HG03095 (cell line): ENCODE measurements around the gene RALGAPA1.
"Not testable (repeated sequence)": the region's sequence is repeated elsewhere in the genome, so short reads cannot be mapped to it uniquely, and the experiment has no call there.

Experiments used
- ATAC-seq: cut with Tn5 transposase; IDR thresholded peaks from one replicate; pipeline ENCODE4 v1.9.1; 2021; ENCODE audit warnings: moderate library complexity; ENCODE audit not compliant: unreplicated experiment

RALGAPA1 gene

DNA sequence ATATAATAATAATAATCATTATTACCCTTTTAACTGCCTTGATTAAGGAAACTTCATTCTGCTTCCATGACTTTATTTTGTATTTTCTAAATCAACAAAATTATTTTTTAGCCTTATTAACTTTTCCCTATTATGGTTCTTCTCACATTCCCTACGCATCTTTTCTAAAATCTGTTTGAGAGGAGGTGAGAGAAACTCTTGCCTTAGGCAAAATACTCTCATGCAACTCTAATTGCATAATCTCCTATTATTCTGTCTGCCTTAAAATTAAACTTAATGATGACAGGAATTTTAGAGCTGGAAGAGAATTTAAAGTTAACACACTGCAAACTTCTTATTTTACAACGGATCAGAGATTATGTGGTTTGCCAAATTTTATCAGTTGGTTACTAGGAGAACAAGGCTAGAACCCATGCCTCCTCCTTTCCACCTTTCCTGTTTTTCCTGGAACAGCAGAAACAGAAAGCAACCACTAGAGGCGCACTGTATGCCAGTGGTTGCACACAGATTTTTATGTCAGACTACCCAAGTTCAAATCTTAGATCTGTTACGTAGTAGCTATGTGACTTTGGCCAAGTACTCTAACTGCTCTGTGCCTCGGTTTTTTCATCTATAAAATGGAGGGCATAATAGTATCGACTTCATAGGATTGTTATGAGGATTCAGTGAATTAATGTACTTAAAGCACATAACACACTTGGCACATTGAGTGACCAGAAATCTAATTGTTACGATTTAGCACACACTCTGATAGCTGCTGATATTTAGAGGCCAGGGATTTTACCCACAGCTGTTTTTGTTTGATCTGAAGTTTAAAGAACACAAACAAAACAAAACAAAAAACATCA, 12.7 kb upstream of the RALGAPA1 start:
- no peak for ATAC-seq

DNA sequence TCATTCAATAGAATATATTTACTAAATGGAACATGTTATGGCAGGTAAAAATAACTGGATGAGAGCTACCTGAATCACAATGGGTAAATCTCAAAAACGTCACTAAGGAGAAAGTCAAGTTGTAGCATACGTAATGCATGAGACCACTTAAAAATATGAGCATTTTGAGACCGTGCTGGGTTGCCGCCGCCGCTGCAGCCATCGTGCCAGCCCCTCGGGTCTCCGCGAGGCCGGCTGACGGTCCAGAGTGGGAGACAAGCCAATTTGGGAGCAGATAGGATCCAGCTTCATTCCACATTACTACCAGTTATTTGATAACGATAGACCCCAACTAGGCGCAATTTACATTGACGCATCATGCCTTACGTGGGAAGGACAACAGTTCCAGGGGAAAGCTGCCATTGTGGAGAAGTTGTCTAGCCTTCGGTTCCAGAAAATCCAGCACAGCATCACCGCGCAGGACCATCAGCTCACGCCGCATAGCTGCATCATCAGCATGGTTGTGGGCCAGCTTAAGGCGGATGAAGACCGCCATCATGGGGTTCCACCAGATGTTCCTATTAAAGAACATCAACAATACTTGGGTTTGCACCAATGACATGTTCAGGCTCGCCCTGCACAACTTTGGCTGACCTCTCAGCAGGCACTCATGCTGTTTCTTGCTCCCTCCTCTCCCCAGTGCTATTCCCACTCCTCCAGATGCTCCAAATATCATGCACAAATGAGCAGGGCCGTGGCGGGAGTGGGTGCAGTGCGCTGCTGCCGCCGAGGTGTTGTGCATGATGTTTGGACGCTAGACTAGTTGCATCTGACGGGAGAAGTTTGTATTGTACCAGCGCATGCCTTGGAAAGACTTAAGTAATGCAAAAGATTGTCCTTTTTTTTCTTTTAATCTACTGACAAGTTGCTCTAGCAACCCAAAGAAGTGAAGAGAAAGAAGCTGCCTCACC, 10.8 kb upstream of the RALGAPA1 start:
- ATAC-seq = no peak

DNA sequence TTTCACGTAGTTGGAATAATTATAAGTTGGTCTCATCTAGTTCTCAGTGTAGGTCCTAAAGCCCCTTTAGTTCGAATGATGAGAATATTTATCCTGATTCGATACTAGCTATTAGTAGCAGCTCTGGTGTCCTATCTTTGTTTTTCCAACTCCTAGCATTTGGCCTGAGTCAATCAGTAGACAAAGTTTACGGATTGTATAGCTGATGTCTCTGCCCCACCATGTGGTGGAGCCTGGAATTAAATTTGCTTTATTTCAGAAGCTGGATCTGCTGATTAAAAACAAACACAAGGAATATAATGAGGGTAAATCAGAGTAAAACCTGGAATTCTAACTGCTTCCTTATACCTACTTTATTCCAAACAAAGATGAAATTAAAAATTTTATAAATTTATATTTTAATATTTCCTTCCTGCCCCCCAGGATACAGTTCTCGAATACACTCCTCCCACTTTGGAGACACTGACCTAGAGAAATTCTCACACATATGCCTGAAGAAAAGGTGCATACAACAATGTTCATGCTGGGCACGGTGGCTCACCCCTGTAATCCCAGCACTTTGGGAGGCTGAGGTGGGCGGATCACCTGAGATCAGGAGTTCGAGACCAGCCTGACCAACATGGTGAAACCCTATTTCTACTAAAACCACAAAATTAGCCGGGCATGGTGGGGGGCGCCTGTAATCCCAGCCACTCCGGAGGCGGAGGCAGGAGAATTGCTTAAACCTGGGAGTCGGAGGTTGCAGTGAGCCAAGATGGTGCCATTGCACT, 9.4 kb upstream of the RALGAPA1 start:
- no peak for ATAC-seq

DNA sequence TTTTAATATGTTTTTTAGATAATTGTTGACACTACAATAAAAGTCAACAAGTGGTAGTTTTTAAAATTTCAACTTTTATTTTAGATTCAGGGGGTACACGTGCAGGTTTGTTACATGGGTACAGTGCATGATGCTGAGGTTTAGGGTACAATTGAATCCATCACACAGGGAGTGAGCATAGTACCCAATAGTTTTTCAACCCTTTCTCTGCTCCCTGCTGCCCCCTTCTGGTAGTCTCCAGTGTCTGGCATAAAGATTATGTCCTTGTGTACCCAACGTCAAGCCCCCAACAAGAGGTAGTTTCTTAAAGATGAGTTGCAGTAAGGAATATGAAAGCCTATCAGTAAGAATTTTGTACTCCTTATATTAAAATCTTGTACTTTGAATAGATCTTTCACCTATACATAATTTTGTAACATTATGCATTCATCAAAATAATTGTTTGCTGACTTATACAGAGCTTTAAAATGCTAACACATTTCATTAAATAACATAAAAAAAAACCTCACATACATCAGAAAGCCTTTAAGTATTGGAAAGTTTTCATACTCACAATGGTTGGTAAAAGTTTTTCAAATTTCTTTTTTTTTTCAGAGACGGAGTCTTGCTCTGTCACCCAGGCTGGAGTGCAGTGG, 5.4 kb upstream of the RALGAPA1 start:
- ATAC-seq = peak; percentile 54

DNA sequence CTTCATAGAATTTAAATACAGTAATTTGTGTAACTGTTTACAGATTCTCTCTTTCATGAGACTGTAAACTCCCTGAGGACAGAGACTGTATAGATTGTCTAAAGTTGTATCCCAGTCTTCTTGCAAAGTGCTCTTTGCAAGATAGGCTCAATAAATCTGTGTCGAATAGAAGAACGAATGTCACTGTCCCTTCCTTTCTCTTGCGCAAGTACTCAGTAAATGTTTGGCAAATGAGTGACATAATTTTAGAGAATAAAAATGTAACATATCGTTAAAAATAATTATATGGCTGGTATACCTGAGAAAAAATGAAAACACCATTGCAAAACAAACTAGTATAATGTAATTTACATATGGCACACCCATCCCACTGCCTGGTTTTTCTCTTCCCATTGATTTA, 1.9 kb upstream of the RALGAPA1 start:
- ATAC-seq = no peak

DNA sequence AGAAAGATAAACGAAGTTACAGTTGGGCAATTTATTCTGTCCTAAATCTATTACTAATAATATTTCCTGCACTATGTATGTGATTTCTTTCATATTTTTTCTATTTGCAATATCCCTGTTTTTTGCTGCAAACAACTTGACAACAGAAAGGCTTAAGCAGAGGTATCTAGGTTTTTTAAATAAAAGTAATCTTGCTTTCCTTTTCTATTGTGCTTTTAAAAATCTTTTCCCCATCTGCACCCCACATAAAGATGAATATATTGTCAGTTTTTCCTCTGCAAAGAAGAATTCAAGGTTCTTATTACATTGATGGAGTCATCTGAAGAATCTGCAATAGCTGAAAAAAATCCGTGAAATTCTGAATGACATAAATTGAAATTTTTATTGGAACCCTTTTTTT, 502 bp upstream of the RALGAPA1 start:
- ATAC-seq = no peak

DNA sequence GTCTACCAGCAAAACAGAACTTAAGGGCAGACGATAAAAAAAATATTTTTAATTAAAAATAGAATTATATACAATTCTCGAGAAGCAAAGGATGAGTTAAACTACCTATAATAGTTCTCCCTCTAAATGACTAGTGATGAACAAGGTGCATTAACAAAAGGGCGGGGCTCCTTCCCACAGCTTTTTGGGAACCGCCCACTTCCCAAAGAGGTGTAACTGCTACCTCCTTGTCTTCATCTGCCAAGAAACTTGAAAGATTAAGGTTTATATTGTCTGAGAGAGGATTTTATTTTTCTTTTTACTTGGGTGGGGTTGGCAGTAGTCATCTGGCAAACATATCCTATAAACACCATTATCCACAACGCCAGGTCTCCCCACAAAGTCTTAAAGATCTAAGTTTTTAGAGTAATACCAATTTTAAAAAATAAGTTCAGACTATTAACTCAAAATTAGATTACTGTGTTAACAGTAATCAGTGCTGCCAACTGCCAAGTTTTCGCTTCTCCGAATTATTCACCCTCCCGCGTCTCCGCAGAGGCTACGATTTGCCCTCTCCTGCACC, 938 bp downstream of the RALGAPA1 start:
- ATAC-seq = no peak

DNA sequence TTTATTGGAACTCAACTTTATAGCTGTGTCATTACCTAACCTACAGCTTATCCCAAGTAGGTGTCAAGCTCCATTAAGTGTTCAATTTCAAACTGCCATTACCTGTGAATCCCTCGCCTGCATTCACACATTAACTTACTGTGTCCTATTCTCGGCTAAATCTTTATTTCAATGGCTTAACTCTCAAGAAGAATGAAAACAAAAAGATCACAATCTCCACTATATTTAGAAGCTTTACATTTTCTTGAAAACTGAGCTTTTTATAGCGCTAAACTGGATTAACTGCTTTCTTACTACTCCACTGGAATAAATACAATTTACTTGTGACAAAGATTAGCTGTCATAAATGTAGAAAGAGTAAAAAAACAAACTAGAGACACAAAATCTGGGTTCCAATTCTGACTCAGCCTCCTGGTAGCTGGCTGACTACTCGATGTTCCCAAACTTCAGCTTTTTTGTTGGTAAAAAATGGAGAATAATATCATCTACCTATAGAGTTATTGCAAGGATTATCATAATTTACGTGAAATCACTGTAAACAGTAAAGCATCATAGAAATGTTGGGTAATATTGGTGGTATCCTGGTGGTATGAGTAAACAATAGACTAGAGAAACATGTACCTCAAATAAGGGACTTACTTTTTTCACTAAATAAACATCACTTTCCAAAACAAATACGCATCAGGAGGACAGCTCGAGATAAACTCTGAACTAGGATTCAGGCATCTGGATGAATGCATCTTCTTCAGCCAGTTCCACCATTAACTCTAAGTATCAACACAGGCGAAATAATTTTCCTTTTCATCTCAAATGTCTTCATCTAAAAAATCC, 1.7 kb downstream of the RALGAPA1 start:
- no peak for ATAC-seq

DNA sequence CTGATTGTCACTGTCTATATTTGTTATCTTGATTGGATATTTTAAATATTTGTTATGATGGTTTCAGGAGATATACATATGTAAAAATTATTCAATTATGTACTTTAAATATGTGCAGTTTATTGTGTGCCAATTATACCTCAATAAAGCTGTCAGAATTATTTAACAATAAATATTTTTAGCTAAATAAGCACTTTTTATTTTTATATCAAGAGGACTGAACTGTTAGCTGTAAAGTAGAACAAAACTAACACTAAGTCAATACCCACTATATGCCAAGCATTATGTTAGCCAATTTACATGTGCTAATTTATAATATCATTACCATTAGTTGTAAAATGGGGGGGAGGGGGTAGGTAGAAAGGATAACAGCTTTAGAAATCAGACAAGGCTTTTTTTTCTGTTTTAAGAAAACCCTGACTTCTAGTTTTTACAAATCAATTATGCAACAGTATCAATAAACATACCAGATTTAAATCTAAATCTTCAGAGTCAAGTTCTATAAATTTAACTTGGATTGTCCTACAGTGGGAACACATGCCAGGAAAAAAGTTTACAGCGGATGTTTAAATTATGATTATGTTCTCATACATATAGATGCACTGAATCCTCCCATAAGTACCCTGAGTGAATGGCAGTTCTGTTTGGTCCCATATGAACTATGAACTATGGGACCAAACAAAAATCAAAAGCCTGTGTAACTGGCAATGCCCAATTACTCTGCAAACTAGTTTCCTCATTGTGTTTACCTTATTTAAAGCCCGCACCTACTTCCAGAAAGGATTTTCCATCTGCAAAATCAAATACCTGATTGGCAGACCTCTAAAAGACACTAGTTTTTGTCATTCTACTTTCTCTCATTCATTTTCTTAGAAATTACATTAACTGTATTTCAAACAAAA, 2.8 kb downstream of the RALGAPA1 start:
- no peak for ATAC-seq

DNA sequence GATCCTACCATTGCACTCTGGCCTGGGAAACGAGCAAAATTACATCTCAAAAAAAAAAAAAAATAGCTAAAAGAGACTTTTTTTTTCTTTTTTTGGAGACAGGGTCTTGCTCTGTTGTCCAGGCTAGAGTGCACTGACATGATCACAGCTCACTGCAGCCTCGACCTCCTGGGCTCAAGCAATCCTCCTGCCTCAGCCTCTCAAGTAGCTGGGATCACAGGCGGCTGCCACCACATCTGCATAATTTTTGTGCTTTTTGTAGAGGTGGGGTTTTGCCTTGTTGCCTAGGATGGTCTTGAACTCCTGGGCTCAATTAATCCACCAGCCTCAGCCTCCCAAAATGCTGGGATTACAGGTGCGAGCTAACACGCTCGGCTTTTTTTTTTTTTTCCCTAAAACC, 11.3 kb downstream of the RALGAPA1 start:
- ATAC-seq = no peak

DNA sequence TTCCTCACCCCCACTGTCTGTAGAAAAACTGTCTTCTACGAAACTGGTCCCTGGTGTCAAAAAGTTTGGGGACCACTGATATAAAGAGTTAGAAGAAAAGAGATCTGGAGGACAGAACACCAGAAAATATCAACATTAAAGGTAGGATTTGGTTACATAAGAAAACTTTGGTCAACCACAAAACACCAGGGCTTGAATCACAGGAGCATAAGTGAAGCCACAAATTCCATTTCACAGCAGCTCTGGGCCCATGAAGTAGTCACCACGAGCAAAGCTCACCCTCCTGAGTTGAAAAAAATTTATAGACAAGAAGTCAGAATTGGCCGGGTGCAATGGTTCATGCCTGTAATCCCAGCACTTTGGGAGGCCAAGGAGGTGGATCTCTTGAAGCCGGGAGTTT, 19.4 kb downstream of the RALGAPA1 start:
- ATAC-seq = no peak

DNA sequence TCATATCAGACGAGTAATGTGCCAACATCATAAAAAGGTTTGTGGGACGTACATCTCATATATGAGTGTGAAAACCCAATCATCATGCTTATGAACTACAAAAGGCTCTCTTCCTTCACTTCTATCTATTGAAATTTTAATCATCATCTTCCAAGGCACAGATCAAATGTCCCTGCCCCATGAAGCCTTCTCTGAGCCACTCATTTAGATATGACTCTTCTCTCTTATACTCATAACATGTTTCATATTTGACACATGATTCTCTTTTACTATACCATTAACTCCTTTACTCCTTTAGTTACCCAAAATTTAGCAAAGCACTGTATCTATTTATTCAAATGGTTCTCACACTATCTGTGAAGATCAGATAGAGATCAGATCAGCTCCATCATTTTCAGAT, 22.2 kb downstream of the RALGAPA1 start:
- ATAC-seq = no peak

DNA sequence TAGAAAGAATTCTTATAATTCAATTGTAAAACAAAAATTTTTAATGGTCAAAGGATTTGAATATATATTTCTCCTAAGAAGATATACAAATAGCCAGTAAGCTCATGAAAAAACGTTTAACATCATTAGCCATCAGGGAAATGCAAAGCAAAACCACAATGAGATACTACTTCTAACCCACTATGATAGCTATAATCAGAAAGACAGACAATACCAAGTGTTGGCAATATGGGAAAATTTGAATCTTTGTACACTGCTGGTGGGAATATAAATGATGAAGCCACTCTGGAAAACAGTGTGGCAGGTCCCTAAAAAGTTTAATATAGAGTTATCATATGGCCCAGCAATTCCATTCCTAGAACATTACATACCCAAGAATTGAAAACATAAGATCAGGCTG, 25.4 kb downstream of the RALGAPA1 start:
- ATAC-seq = no peak

DNA sequence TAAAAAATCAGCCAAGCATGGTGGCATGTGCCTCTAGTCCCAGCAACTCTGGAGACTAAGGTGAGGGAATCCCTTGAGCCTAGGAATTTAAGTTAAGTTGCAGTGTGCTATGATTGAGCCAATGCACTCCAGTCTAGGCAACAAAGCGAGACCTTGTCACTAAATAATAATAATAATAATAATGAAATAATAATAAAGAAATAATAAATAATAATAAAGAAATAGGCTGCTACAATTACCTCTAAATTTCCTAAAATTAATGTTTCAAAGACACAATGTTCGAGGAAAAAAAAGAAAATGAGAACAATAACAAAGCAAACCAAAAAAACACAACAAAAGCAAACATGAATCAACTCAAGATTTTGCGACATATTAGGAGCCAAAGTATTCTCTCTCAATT, 29.7 kb downstream of the RALGAPA1 start:
- ATAC-seq = no peak

DNA sequence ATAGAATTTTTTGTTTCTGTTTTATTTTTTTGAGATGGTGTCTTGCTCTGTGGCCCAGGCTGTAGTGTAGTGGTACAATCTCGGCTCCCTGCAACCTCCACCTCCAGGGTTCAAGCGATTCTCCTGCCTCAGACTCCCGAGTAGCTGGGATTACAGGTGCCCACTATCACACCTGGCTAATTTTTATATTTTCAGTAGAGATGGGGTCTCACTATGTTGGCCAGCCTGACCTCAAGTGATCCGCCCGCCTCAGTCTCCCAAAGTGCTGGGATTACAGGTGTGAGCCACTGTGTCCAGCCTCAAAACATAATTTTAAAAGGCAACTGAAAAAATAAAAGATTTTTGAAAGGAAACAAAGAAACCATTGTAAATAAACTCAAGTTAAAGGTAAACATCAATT, 31.5 kb downstream of the RALGAPA1 start:
- ATAC-seq = not testable (repeated sequence)

DNA sequence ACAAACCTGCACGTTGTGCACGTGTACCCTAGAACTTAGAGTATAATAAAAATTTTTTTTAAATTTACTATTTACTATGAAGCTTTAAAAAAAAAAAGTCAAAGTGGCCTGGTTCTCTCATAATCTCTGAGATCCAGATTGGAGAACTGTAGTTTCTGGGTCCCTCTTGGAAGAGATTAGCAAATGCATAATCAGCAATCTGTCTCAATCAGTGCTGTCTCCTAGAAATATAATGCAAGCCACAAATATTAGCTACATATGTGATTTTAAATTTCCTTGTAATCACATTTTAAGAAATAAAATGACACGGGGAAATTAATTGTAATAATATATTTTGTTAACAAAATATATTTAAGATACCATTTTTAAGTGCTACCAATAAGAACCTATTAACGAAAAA, 32.3 kb downstream of the RALGAPA1 start:
- no peak for ATAC-seq

DNA sequence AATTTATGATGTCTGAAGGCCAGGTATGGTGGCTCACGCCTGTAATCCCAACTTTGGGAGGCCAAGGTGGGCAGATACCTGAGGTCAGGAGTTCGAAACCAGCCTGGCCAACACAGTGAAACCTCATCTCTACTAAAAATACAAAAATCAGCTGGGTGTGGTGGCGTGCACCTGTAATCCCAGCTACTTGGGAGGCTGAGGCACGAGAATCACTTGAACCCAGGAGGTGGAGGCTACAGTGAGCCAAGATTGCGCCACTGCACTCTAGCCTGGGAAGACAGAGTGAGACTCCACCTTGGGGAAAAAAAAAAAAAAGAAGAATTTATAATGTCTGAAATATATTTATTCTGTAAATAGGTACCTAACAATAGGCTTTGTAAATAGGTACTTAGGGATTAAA, 33.0 kb downstream of the RALGAPA1 start:
- ATAC-seq = not testable (repeated sequence)

DNA sequence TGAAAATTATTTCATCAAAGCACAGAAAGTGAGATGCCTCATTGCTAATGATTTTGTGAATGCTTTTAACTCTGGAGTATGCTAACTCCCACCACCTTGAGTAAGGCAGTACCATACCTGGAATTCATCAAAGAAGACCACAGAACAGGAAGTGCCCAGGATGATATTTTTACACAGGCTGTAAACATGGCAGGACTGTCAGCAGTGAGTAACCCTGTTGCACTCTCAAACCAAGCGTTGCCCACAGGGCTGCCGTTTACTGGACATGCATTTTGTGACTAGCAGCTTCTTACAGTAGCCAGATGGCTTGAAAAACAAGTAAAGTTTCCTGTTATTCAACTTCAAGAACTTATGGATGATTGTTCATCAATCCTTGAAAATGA, 42.4 kb downstream of the RALGAPA1 start:
- ATAC-seq = no peak
